NT2/D1 (cell line): ENCODE measurements around the gene SLC39A11.

Experiments
- YY1 ChIP-seq: IDR thresholded peaks from 2 replicates; pipeline ENCODE4 v1.6.1; 2011; ENCODE audit not compliant: insufficient read length, insufficient read depth
- ZNF274 ChIP-seq: IDR thresholded peaks from 2 replicates; pipeline ENCODE4 v1.6.1; 2011; ENCODE audit warnings: mild to moderate bottlenecking, low read depth, low read length

GRCh38 chr17:73042809-73043685 lies 49.4 kb downstream of the SLC39A11 start:
- TF ChIP-seq YY1 = no peak
- TF ChIP-seq ZNF274 = no peak
